ENCODE measurements around the gene TTC12. TPM values are rescaled to one million over a fixed set of nuclear protein-coding genes. Genes with fewer than 3 reads are reported as not detected.

TTC12 gene
- total and polyA plus RNA-seq, 2 of the 13 experiments (the other 11 are each of a cell fraction or from before 2014, with no cell fraction given), result 5.4 to 11.6 TPM

DNA sequence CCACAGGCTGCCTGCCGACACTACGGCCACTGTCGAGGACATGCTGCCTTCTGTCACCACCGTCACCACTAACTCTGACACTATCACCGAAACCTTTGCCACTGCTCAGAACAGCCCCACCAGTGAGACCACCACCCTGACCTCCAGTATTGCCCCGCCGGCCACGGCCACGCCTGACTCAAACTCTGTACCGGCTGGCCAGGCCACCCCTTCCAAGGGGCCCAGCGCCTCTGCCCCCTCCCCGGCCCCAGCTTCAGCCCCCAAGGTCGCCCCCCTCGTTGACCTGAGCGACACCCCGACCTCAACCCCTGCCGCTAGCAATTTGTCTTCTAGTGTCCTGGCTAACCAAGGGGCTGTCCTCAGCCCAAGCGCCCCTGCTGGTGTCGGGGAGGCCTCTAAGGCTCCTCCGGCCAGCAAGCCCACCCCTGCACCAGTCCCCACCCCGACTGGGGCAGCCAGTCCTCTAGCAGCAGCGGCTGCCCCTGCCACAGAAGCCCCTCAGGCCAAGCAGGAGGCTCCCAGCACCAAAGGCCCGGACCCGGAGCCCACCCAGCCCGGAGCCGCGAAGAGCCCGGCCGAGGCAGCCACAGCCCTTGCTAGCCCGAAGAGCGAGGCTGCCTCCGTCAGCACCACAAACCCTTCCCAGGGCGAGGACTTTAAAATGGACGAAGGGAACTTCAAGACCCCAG lies 41.3 kb upstream of the TTC12 start:
- Histone ChIP-seq H3K9ac (ENCODE audit: insufficient read depth, low read depth, low read length) (no peak overlapping the region), H3K4me1 (ENCODE audit: insufficient read depth, low read length) (no peaks in the 10 kb centered on the region), H3K27me3 (ENCODE audit: control insufficient read depth in 1 of 2, insufficient read depth in 2 of 2, low read length in 2 of 2) (peaks cover 0 to 3% of the 10 kb centered on the region in 2 experiments; a peak in 2 of 5 replicates), H3K4me3 (replicated peaks in 1 of 3; ENCODE audit: insufficient read depth in 1 of 3, low read depth in 2 of 3, low read length in 3 of 3) (no peak overlapping the region), H3K27ac (ENCODE audit: extremely low read length, insufficient read depth, low read length) (no peak overlapping the region), H3K79me2 (ENCODE audit: insufficient read depth, low read length) (no peaks in the 10 kb centered on the region), H3K9me3 (ENCODE audit: low read length) (no peaks in the 10 kb centered on the region), H3K4me2 (ENCODE audit: low read depth, low read length) (no peak overlapping the region), H4K20me1 (ENCODE audit: insufficient read depth, low read length) (no peaks in the 10 kb centered on the region), H2AFZ (ENCODE audit: low read length) (no peak overlapping the region), H3K36me3 (replicated peaks in 1 of 2; ENCODE audit: control insufficient read depth in 1 of 2, insufficient read depth in 2 of 2, low read length in 2 of 2) (no peaks in the 10 kb centered on the region)
- ATAC-seq (no peak), DNase-seq (ENCODE audit: low spot score) (no peak), FAIRE-seq (no peak)
- TF ChIP-seq AGO2 (optimal IDR thresholded peaks at IDR 0.05; ENCODE audit: low read depth, low read length) (no peak), ELF3 (CRISPR knock-in tag; IDR thresholded peaks at IDR 0.05) (no peak), ZSCAN9 (CRISPR knock-in tag; IDR thresholded peaks at IDR 0.05; ENCODE audit: borderline replicate concordance) (no peak), ZNF337 (CRISPR knock-in tag; IDR thresholded peaks at IDR 0.05; ENCODE audit: borderline replicate concordance, low read depth) (no peak), PHF20 (CRISPR knock-in tag; IDR thresholded peaks at IDR 0.05) (no peak), MED8 (CRISPR knock-in tag; IDR thresholded peaks at IDR 0.05; ENCODE audit: insufficient replicate concordance) (no peak), ZBTB7A (CRISPR knock-in tag; IDR thresholded peaks at IDR 0.05) (no peak), ZNF225 (CRISPR knock-in tag; IDR thresholded peaks at IDR 0.05) (no peak)
- in situ Hi-C loops (cut with HindIII; ENCODE audit: extremely low pct_ligation_motif_present, low pct_unique_long_range_greater_than_20kb) (no loop called here), intact Hi-C loops (cut with micrococcal nuclease; ENCODE audit: unreplicated experiment) (no loop called here)
- ChIA-PET POLR2A (no interaction called here), CTCF (ENCODE audit: low intra/inter-chr PET ratio, low total read pairs) (no interaction called here)
- no TSS peak for BruUV-seq (replicated peaks)
- WGBS (ENCODE audit: low lambda C conversion rate), result 50% methylated on average over 14 of the region's 34 CpGs

DNA sequence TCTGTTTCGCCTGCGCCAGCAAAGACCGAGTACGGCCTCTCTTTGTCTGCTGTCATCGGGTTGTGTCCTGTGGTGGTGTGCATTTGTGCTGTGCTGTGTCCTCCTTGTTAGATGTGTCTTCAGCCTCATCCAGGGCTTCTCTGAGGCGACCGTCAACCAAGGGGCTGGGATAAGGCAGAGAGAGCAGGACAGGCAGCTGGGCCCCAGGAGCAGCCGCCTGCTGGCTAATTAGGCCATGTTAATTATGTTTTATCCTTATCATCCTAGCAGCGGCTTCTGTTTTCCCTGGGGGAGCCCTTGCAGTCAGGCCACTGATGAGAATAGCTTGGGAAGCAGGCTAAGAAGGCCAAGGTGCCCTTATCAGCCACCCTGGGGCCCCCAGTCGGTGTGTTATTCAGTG lies 40.7 kb upstream of the TTC12 start:
- POLR2A ChIA-PET, result no interaction called here
- TF ChIP-seq NPAS2 (CRISPR knock-in tag; IDR thresholded peaks at IDR 0.05; ENCODE audit: borderline replicate concordance) (no peak), SOX5 (CRISPR knock-in tag; IDR thresholded peaks at IDR 0.05; ENCODE audit: borderline replicate concordance) (no peak), PRMT3 (CRISPR knock-in tag; IDR thresholded peaks at IDR 0.05; ENCODE audit: borderline replicate concordance, low read depth) (no peak)
- TF ChIP-seq, protein P1, sequence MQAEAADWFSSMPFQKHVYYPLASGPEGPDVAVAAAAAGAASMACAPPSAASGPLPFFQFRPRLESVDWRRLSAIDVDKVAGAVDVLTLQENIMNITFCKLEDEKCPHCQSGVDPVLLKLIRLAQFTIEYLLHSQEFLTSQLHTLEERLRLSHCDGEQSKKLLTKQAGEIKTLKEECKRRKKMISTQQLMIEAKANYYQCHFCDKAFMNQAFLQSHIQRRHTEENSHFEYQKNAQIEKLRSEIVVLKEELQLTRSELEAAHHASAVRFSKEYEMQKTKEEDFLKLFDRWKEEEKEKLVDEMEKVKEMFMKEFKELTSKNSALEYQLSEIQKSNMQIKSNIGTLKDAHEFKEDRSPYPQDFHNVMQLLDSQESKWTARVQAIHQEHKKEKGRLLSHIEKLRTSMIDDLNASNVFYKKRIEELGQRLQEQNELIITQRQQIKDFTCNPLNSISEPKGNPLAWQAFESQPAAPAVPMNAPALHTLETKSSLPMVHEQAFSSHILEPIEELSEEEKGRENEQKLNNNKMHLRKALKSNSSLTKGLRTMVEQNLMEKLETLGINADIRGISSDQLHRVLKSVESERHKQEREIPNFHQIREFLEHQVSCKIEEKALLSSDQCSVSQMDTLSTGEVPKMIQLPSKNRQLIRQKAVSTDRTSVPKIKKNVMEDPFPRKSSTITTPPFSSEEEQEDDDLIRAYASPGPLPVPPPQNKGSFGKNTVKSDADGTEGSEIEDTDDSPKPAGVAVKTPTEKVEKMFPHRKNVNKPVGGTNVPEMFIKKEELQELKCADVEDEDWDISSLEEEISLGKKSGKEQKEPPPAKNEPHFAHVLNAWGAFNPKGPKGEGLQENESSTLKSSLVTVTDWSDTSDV (CRISPR knock-in tag; IDR thresholded peaks at IDR 0.05), result no peak
- no TSS peak for BruUV-seq (replicated peaks)

More for the DNA sequence above, 40.7 kb upstream of the TTC12 start:
- H4K20me1 ChIP-seq (ENCODE audit: insufficient read depth, low read length), result no peaks in the 10 kb centered on the region
- 74% methylated on average over 5 of the region's 10 CpGs for WGBS (ENCODE audit: low lambda C conversion rate)
- no peak overlapping the region for H3K27ac ChIP-seq (ENCODE audit: extremely low read length, insufficient read depth, low read length)
- H3K9ac ChIP-seq (ENCODE audit: insufficient read depth, low read depth, low read length), result no peak overlapping the region
- DNase-seq (ENCODE audit: low spot score) (no peak), FAIRE-seq (no peak), ATAC-seq (no peak)
- H3K9me3 ChIP-seq (ENCODE audit: low read length), result no peaks in the 10 kb centered on the region
- no peak overlapping the region for H2AFZ ChIP-seq (ENCODE audit: low read length)
- H3K27me3 ChIP-seq (ENCODE audit: control insufficient read depth in 1 of 2, insufficient read depth in 2 of 2, low read length in 2 of 2), result peaks cover 0 to 3% of the 10 kb centered on the region in 2 experiments; a peak in 2 of 5 replicates
- H3K4me3 ChIP-seq (replicated peaks in 1 of 3; ENCODE audit: insufficient read depth in 1 of 3, low read depth in 2 of 3, low read length in 3 of 3), result no peak overlapping the region
- no peaks in the 10 kb centered on the region for H3K79me2 ChIP-seq (ENCODE audit: insufficient read depth, low read length)
- H3K36me3 ChIP-seq (replicated peaks in 1 of 2; ENCODE audit: control insufficient read depth in 1 of 2, insufficient read depth in 2 of 2, low read length in 2 of 2), result no peaks in the 10 kb centered on the region
- H3K4me1 ChIP-seq (ENCODE audit: insufficient read depth, low read length), result no peaks in the 10 kb centered on the region
- in situ Hi-C loops (cut with HindIII; ENCODE audit: extremely low pct_ligation_motif_present, low pct_unique_long_range_greater_than_20kb) (no loop called here), intact Hi-C loops (cut with micrococcal nuclease; ENCODE audit: unreplicated experiment) (no loop called here)
- H3K4me2 ChIP-seq (ENCODE audit: low read depth, low read length), result no peak overlapping the region
- CTCF ChIA-PET (ENCODE audit: low intra/inter-chr PET ratio, low total read pairs), result no interaction called here

All from HepG2 (cell line).